ENCODE results near the gene ANO10.

- TF ChIP-seq, protein P1, sequence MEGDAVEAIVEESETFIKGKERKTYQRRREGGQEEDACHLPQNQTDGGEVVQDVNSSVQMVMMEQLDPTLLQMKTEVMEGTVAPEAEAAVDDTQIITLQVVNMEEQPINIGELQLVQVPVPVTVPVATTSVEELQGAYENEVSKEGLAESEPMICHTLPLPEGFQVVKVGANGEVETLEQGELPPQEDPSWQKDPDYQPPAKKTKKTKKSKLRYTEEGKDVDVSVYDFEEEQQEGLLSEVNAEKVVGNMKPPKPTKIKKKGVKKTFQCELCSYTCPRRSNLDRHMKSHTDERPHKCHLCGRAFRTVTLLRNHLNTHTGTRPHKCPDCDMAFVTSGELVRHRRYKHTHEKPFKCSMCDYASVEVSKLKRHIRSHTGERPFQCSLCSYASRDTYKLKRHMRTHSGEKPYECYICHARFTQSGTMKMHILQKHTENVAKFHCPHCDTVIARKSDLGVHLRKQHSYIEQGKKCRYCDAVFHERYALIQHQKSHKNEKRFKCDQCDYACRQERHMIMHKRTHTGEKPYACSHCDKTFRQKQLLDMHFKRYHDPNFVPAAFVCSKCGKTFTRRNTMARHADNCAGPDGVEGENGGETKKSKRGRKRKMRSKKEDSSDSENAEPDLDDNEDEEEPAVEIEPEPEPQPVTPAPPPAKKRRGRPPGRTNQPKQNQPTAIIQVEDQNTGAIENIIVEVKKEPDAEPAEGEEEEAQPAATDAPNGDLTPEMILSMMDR (IDR thresholded peaks at IDR 0.05; ENCODE audit: control extremely low read depth in 1 of 3, insufficient read depth in 1 of 3, low read depth in 1 of 3, low read length in 3 of 3) = no peak
- no peak for TF ChIP-seq RFX5 (IDR thresholded peaks at IDR 0.05; ENCODE audit: borderline replicate concordance, low read depth, low read length)
- no peak for TF ChIP-seq EZH2 (IDR thresholded peaks at IDR 0.05; ENCODE audit: low read depth, low read length, severe bottlenecking)
- no peak for TF ChIP-seq POLR2A (IDR thresholded peaks at IDR 0.05; ENCODE audit: control extremely low read depth in 1 of 2, low read depth in 2 of 2, low read length in 2 of 2)
- no peak for TF ChIP-seq GABPA (IDR thresholded peaks at IDR 0.05; ENCODE audit: borderline replicate concordance, insufficient read depth, low read length)
- TF ChIP-seq FOSL1 (IDR thresholded peaks at IDR 0.05; ENCODE audit: insufficient read depth, low read depth, low read length) = no peak
- no peak for TF ChIP-seq RAD21 (IDR thresholded peaks at IDR 0.05 in 1 of 2, conservative IDR thresholded peaks at IDR 0.05 in 1 of 2; ENCODE audit: low read depth in 2 of 2, low read length in 2 of 2)
- no peak for TF ChIP-seq RBBP5 (IDR thresholded peaks at IDR 0.05; ENCODE audit: borderline replicate concordance, low read depth, low read length)
These were observed 215.2 kb downstream of the ANO10 start for GRCh38 chr3:43406643-43407023.

All from H1 (cell line).